Testis (tissue), 3 donors: ENCODE results near the gene ZNF324B. TPM values are rescaled to one million over a fixed set of nuclear protein-coding genes. Genes with fewer than 3 reads are reported as not detected.
"Not testable (repeated sequence)": the region's sequence is repeated elsewhere in the genome, so short reads cannot be mapped to it uniquely, and the experiment has no call there.

ENCODE experiments used
- DNase-seq: peaks from one replicate; pipeline ENCODE4 v3.0.0-alpha.2; 2019
- H3K27ac ChIP-seq, 2 donors: fragments of 200-600 bp; sonication (generic); one replicate each; pipeline ENCODE4 v1.5.1; 2019
- H3K27me3 ChIP-seq: fragments of 200-600 bp; sonication (generic); one replicate; pipeline ENCODE4 v1.5.1; 2019
- H3K36me3 ChIP-seq: fragments of 200-600 bp; sonication (generic); one replicate; pipeline ENCODE4 v1.5.1; 2017; ENCODE audit warnings: low read depth; ENCODE audit errors: missing control alignments
- H3K4me1 ChIP-seq: fragments of 200-600 bp; sonication (generic); one replicate; pipeline ENCODE4 v1.5.1; 2019
- H3K4me3 ChIP-seq, 2 donors: fragments of 200-600 bp; sonication (generic); one replicate each; pipeline ENCODE4 v1.5.1; 2017 to 2019
- H3K9me3 ChIP-seq: fragments of 200-600 bp; sonication (generic); one replicate; pipeline ENCODE4 v1.5.1; 2017
- POLR2A ChIP-seq: fragments of 450-650 bp; IDR thresholded peaks from one replicate; pipeline ENCODE4 v1.6.1; 2017; ENCODE audit warnings: antibody characterized with exemption, mild to moderate bottlenecking, moderate library complexity
- WGBS, 2 donors: methylation state at CpG; one replicate each; pipeline ENCODE4 v1.1.5; 2018; 5-methylcytosine and 5-hydroxymethylcytosine counted together
- intact Hi-C: fragments of 100-400 bp; cut with DNase I; formaldehyde crosslinking; loops from one replicate; pipeline ENCODE4 v1.15.1; 2023; ENCODE audit warnings: low total_unique reads
- polyA plus RNA-seq: library from polyadenylated mRNA; stranded (reverse); fragments of 350-450 nt; fragmentation: Illumina TruSeq; extraction: RNeasy Lipid Tissue Mini Kit (QIAGEN cat#74804); gene quantifications from one replicate; pipeline ENCODE4 v1.2.3, GENCODE V29; 2014; ENCODE audit warnings: low read depth, low replicate concordance; ENCODE audit not compliant: insufficient read depth
- total RNA-seq, 2 donors: library from RNA; depleted of rRNA; stranded (reverse); fragments of >200 nt; gene quantifications; one replicate each; pipeline ENCODE4 v1.2.3, GENCODE V29; 2016
- TF ChIP-seq, protein P1 (sequence below), 3 experiments: fragments of 450-650 bp in 2 of 3; fragments of 200-600 bp in 1 of 3; sonication (generic) in 1 of 3; IDR thresholded peaks; one replicate each; pipeline ENCODE4 v1.5.1; 2016 to 2019; ENCODE audit warnings: antibody characterized with exemption in 3 of 3, mild to moderate bottlenecking in 2 of 3, moderate library complexity in 1 of 3

ZNF324B gene
- total and polyA plus RNA-seq, 3 donors from 2014 or later: 4.8 to 15.8 (median 8.5) TPM

DNA sequence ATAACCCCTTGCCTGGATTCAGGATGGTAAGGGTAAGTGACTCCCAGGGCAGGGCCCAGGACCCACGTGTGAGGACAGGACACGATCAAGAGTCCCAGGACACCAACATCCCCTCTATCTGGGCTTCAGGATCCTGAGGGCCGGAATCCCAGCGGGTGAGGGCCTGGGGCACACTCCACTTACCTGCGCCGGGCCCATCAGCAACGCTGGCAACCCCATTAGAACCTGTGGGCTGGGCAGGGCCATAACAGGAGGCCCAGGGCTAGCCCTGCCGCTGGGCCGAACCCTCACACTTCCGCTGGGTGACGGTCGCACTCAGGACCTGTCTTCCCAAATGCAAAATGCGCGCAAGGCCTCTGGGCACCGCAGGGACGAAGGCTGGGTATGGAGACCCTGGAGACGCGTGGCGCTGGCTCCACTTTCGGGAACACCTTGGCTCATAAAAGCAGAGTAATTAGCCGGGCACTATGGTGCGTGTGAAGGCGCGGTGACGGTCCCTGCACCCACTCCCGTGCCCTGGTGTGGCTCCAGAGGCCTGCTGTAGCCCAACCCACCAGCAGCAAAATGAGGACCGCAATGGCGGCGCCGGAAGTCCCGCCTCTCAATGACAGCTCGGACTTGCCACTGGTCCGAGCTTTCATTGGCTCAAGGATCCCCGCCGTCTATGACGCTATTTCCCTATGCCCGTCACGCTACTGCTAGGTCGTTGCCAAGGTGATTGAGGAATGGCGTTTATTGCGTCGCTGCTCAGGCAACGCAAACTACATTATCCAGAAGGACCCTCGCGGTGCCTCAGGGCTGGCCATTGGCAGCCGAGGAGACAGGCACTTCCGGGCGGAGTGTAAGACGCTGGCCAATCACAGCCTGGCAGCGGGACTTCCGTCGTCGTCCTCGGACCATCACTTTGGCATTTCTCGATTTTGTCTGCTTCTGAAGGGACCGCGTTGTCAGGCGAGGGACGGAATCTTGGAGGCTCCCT, 11.6 kb upstream of the ZNF324B start, which contains the start of gene ZNF132:
Gene ZNF132, minus strand, starts transcription at position 578 of the 979 bp plus-strand sequence. Its CDS starts 332 bp downstream, at position 246.
- peak within 1 kb of the TSS; percentile 53 to 87 for H3K27ac ChIP-seq
- 7 to 8% methylated on average over 13 to 54 of the region's 59 CpGs for WGBS, 2 donors
- no peaks in the 10 kb centered on the region for H3K36me3 ChIP-seq
- DNase-seq: peak; percentile 100
- H3K4me1 ChIP-seq: peaks cover 7% of the 10 kb centered on the region
- H3K27me3 ChIP-seq: no peaks in the 10 kb centered on the region
- H3K4me3 ChIP-seq: peak within 1 kb of the TSS; percentile 72 to 82
- TF ChIP-seq, protein P1, sequence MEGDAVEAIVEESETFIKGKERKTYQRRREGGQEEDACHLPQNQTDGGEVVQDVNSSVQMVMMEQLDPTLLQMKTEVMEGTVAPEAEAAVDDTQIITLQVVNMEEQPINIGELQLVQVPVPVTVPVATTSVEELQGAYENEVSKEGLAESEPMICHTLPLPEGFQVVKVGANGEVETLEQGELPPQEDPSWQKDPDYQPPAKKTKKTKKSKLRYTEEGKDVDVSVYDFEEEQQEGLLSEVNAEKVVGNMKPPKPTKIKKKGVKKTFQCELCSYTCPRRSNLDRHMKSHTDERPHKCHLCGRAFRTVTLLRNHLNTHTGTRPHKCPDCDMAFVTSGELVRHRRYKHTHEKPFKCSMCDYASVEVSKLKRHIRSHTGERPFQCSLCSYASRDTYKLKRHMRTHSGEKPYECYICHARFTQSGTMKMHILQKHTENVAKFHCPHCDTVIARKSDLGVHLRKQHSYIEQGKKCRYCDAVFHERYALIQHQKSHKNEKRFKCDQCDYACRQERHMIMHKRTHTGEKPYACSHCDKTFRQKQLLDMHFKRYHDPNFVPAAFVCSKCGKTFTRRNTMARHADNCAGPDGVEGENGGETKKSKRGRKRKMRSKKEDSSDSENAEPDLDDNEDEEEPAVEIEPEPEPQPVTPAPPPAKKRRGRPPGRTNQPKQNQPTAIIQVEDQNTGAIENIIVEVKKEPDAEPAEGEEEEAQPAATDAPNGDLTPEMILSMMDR (IDR thresholded peaks at IDR 0.05): no peak
- no peak for TF ChIP-seq POLR2A
- intact Hi-C loops: no loop called here
- no peaks in the 10 kb centered on the region for H3K9me3 ChIP-seq

DNA sequence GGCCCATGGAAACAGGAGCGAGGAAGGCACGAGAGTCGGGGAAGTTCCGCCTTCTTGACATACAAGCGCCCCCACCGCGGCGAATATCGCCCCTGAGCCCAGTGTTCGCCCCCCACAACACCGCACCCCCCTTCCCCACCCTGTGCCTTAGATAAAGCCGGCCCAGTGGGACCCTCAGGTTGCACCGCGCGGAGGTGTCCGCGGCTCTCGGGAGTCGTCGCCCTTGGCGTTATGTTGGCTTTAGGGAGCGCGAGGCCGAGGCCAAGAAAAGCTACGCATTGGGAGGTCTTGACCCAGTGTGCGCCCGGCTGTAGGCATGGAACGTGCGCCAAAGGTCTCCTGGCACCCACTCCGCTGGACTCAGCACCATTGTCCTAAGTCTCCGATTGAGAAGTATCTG, 10.9 kb upstream of the ZNF324B start:
- H3K27me3 ChIP-seq: no peaks in the 10 kb centered on the region
- 9 to 11% methylated on average over 5 to 31 of the region's 31 CpGs for WGBS, 2 donors
- H3K9me3 ChIP-seq: no peaks in the 10 kb centered on the region
- peak overlapping the region; percentile 72 to 82 for H3K4me3 ChIP-seq
- intact Hi-C loops: no loop called here
- peaks cover 7% of the 10 kb centered on the region for H3K4me1 ChIP-seq
- peak overlapping the region; percentile 53 to 87 for H3K27ac ChIP-seq
- no peaks in the 10 kb centered on the region for H3K36me3 ChIP-seq
- DNase-seq: no peak
- no peak for TF ChIP-seq POLR2A
- TF ChIP-seq, protein P1 (IDR thresholded peaks at IDR 0.05): no peak

DNA sequence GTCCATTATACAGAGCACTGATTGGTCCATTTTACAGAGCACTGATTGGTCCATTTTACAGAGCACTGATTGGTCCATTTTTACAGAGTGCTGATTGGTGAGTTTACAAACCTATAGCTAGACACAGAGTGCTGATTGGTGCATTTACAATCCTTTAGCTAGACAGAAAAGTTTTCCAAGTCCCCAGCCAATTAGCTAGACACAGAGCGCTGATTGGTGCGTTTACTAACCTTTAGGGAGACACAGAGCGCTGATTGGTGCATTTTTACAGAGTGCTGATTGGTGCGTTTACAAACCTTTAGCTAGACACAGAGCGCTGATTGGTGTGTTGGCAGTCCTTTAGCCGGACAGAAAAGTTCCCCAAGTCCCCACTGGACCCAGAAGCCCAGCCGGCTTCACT, 8.4 kb upstream of the ZNF324B start:
- intact Hi-C loops: not testable (repeated sequence)
- WGBS, 2 donors: 84 to 85% methylated on average over 7 of the region's 7 CpGs

DNA sequence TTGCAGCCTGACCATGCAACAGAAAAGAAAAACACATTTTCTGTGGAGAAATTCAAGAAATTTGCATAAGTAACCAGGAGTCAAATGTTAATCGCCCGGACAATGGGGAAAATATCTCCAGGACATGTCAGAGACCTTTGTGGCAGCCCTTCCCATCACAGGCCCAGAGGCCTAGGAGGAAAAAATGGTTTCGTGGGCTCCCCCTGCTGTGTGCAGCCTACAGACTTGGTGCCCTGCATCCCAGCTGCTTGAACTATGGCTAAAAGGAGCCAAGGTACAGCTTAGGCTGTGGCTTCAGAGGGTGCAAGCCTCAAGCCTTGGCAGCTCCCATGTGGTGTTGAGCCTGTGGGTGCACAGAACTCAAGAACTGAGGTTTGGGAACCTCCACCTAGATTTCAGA, 2.6 kb upstream of the ZNF324B start:
- H3K36me3 ChIP-seq, H3K4me1 ChIP-seq, H3K27ac ChIP-seq, intact Hi-C loops, H3K9me3 ChIP-seq, H3K27me3 ChIP-seq, H3K4me3 ChIP-seq, DNase-seq: not testable (repeated sequence)
- WGBS, 2 donors: 77 to 79% methylated on average over 3 of the region's 3 CpGs

More for the DNA sequence above, 8.4 kb upstream of the ZNF324B start:
- not testable (repeated sequence) for DNase-seq, H3K4me1 ChIP-seq, H3K27me3 ChIP-seq, H3K9me3 ChIP-seq, H3K27ac ChIP-seq, H3K36me3 ChIP-seq, H3K4me3 ChIP-seq

DNA sequence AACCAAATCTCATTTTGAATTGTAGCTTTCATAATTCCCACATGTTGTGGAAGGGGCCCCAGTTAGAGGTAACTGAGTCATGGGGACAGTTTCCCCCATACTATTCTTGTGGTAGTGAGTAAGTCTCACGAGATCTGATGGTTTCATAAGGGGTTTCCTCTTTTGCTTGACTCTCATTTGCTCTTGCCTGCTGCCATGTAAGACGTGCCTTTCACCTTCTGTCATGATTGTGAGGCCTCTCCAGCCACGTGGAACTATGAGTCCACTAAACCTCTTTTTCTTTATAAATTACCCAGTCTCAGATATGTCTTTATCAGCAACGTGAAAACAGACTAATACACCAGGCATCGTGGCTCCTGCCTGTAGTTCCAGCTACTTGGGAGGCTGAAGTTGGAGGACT, 1.4 kb upstream of the ZNF324B start:
- 65 to 70% methylated on average over 5 of the region's 5 CpGs for WGBS, 2 donors
- intact Hi-C loops, H3K4me1 ChIP-seq, H3K27ac ChIP-seq, DNase-seq, H3K4me3 ChIP-seq, H3K27me3 ChIP-seq, H3K9me3 ChIP-seq, H3K36me3 ChIP-seq: not testable (repeated sequence)

DNA sequence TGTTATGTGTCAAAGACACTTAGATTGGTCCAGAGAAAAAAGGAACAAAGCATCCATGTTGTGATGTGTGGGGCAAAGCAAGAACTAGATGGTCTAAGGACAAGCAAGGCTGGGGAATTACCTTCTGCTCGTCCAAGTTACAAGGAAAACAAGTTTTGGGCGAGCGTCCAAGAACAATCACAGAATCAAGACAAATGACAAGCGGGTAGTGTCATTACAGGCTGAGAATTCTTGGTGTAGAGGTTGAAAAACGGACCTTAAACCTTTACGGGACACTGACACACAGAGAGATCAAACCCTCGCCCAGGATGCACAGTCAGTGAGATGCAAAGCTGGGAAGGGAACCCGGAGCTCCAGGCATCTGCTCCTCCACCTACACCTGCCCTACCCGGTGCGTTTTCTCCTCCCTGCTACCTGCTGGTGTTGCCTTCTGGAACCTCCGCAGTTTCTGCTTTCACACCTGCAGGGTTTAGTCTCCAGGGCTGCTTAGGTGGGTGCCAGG, 515 bp upstream of the ZNF324B start:
- H3K27me3 ChIP-seq: no peaks in the 10 kb centered on the region
- H3K4me1 ChIP-seq: no peaks in the 10 kb centered on the region
- peak overlapping the region; percentile 81 to 90 for H3K4me3 ChIP-seq
- DNase-seq: no peak
- 4 to 5% methylated on average over 11 of the region's 11 CpGs for WGBS, 2 donors
- no peak overlapping the region for H3K27ac ChIP-seq
- H3K36me3 ChIP-seq: no peaks in the 10 kb centered on the region
- no peak for TF ChIP-seq POLR2A
- TF ChIP-seq, protein P1 (IDR thresholded peaks at IDR 0.05): no peak
- intact Hi-C loops: no loop called here
- H3K9me3 ChIP-seq: no peaks in the 10 kb centered on the region
